SK-N-SH (cell line): ENCODE results near the gene CHST7. TPM values are rescaled to one million over a fixed set of nuclear protein-coding genes. Genes with fewer than 3 reads are reported as not detected.

Experiments used
- CTCF ChIA-PET: fragments of 300-600, 350-600 bp; formaldehyde crosslinking; extraction: SDS; loops from one replicate; lab custom pipeline; 2021; lab: Yijun Ruan, JAX
- POLR2A ChIA-PET: fragments of 350-600 bp; sonication (Branson Sonifier 250); formaldehyde crosslinking; extraction: SDS; loops from one replicate; lab custom pipeline; 2020; ENCODE audit warnings: antibody characterized with exemption, inconsistent platforms; lab: Yijun Ruan, JAX
- DNase-seq: peaks from one replicate; pipeline ENCODE4 v3.0.0; 2012
- H2AFZ ChIP-seq: fragments of 200-600 bp; sonication (generic); 2 replicates; pipeline ENCODE4 v1.8.1; 2016; ENCODE audit warnings: antibody characterized with exemption, mild to moderate bottlenecking, low read depth
- H3F3A ChIP-seq: fragments of 200-600 bp; sonication (generic); replicated peaks from 2 replicates; pipeline ENCODE3; 2016; ENCODE audit warnings: antibody characterized with exemption, mild to moderate bottlenecking; ENCODE audit not compliant: insufficient read depth
- H3K27ac ChIP-seq, 2 experiments: fragments of 200-500 bp in 1 of 2; fragments of 200-600 bp in 1 of 2; sonication (Bioruptor generic) in 1 of 2; sonication (generic), shearing (Covaris generic) in 1 of 2; 2 replicates each; pipeline versions ENCODE4 v1.5.1 to v1.6.1; 2014 to 2016; ENCODE audit warnings: low read depth in 2 of 2, inconsistent platforms in 1 of 2, low read length in 1 of 2, mild to moderate bottlenecking in 1 of 2, mixed read lengths in 1 of 2
- H3K27me3 ChIP-seq: fragments of 200-600 bp; sonication (generic), shearing (Covaris generic); 2 replicates; pipeline ENCODE4 v1.6.1; 2016; ENCODE audit warnings: mixed run types; ENCODE audit not compliant: insufficient read depth
- H3K36me3 ChIP-seq, 2 experiments: fragments of 200-500 bp in 1 of 2; fragments of 200-600 bp in 1 of 2; sonication (Bioruptor generic) in 1 of 2; sonication (generic) in 1 of 2; replicated peaks in 1 of 2; 2 replicates each; pipeline versions ENCODE3 to v1.5.1; 2014 to 2016; ENCODE audit warnings: low read length in 1 of 2, mild to moderate bottlenecking in 1 of 2; ENCODE audit not compliant: insufficient read depth in 2 of 2, control insufficient read depth in 1 of 2
- H3K4me1 ChIP-seq, 2 experiments: fragments of 200-500 bp in 1 of 2; fragments of 200-600 bp in 1 of 2; sonication (Bioruptor generic) in 1 of 2; sonication (generic), shearing (Covaris generic) in 1 of 2; 2 replicates each; pipeline versions ENCODE4 v1.5.1 to v1.6.1; 2014 to 2016; ENCODE audit warnings: low read depth in 1 of 2, low read length in 1 of 2, mixed run types in 1 of 2; ENCODE audit not compliant: insufficient read depth in 2 of 2, control insufficient read depth in 1 of 2
- H3K4me2 ChIP-seq: fragments of 200-600 bp; sonication (generic), shearing (Covaris generic); 2 replicates; pipeline ENCODE4 v1.6.1; 2017; ENCODE audit warnings: mixed run types
- H3K4me3 ChIP-seq, 2 experiments: fragments of 200-500 bp in 1 of 2; fragments of 200-600 bp in 1 of 2; sonication (Bioruptor generic) in 1 of 2; sonication (generic), shearing (Covaris generic) in 1 of 2; 2 replicates each; pipeline versions ENCODE4 v1.5.1 to v1.8.1; 2014 to 2016; ENCODE audit warnings: low read depth in 2 of 2, inconsistent platforms in 1 of 2, low read length in 1 of 2, mild to moderate bottlenecking in 1 of 2, mixed read lengths in 1 of 2, moderate library complexity in 1 of 2
- H3K79me2 ChIP-seq: fragments of 200-600 bp; sonication (generic); 2 replicates; pipeline ENCODE4 v1.8.1; 2017; ENCODE audit warnings: mild to moderate bottlenecking; ENCODE audit not compliant: insufficient read depth
- H3K9ac ChIP-seq: fragments of 200-600 bp; sonication (generic); 2 replicates; pipeline ENCODE4 v1.6.1; 2017; ENCODE audit warnings: mixed run types
- H3K9me2 ChIP-seq: fragments of 200-600 bp; sonication (generic); 2 replicates; pipeline ENCODE4 v1.6.1; 2017; ENCODE audit warnings: mixed run types
- H3K9me3 ChIP-seq: fragments of 200-600 bp; sonication (generic); 2 replicates; pipeline ENCODE4 v1.6.1; 2017; ENCODE audit warnings: mixed run types, mild to moderate bottlenecking, moderate library complexity
- H4K20me1 ChIP-seq: fragments of 200-600 bp; sonication (generic); 2 replicates; pipeline ENCODE4 v1.6.1; 2017; ENCODE audit warnings: mild to moderate bottlenecking, mixed run types; ENCODE audit not compliant: insufficient read depth
- CHD2 ChIP-seq: fragments of 150-350 bp; IDR thresholded peaks from 2 replicates; pipeline ENCODE4 v1.6.1; 2018; ENCODE audit warnings: low read length; ENCODE audit not compliant: partially characterized antibody
- ELF1 ChIP-seq: IDR thresholded peaks from 2 replicates; pipeline ENCODE4 v1.4.0; 2012
- EP300 ChIP-seq, 2 experiments: IDR thresholded peaks; 2 replicates each; pipeline versions ENCODE4 v1.4.0 to v1.6.1; 2012; ENCODE audit warnings: borderline replicate concordance in 1 of 2, low read depth in 1 of 2, low read length in 1 of 2
- FOXJ3 ChIP-seq: sonication (generic); formaldehyde crosslinking; IDR thresholded peaks from 2 replicates; pipeline ENCODE4 v1.5.1; 2020; ENCODE audit warnings: mild to moderate bottlenecking, missing genetic modification reagents
- IRF3 ChIP-seq: fragments of 150-350 bp; IDR thresholded peaks from 2 replicates; pipeline ENCODE4 v1.6.1; 2016; ENCODE audit warnings: mild to moderate bottlenecking, low read depth, low read length
- JUND ChIP-seq: IDR thresholded peaks from 2 replicates; pipeline ENCODE4 v1.4.0; 2012
- POLR2AphosphoS5 ChIP-seq: IDR thresholded peaks from 2 replicates; pipeline ENCODE4 v1.6.1; 2012; ENCODE audit warnings: low read depth, low read length
- REST ChIP-seq: IDR thresholded peaks from 2 replicates; pipeline ENCODE4 v1.6.1; 2012; ENCODE audit warnings: mild to moderate bottlenecking, low read depth, low read length, moderate library complexity
- RXRA ChIP-seq: IDR thresholded peaks from 2 replicates; pipeline ENCODE4 v1.4.0; 2012; ENCODE audit warnings: low read depth, mild to moderate bottlenecking, borderline replicate concordance
- SIN3A ChIP-seq: IDR thresholded peaks from 2 replicates; pipeline ENCODE4 v1.6.1; 2012; ENCODE audit warnings: low read depth, mild to moderate bottlenecking, low read length, moderate library complexity, borderline replicate concordance
- SMC3 ChIP-seq: IDR thresholded peaks from 2 replicates; pipeline ENCODE4 v1.6.1; 2012; ENCODE audit warnings: low read depth, low read length, improper control_type of control experiment
- TAF1 ChIP-seq: IDR thresholded peaks from 2 replicates; pipeline ENCODE4 v1.6.1; 2012; ENCODE audit warnings: low read depth, mild to moderate bottlenecking, low read length, moderate library complexity, borderline replicate concordance
- TCF12 ChIP-seq: IDR thresholded peaks from 2 replicates; pipeline ENCODE4 v1.4.0; 2012
- WGBS: methylation state at CpG from one replicate; pipeline ENCODE4 v1.1.6; 2017; ENCODE audit warnings: low lambda C conversion rate; 5-methylcytosine and 5-hydroxymethylcytosine counted together
- polyA plus RNA-seq, 3 experiments: library from polyadenylated mRNA; depleted of rRNA; stranded (reverse); fragments of >200 nt; gene quantifications; 2 replicates each; pipeline ENCODE4 v1.2.3, GENCODE V29; 2012
- TF ChIP-seq, protein P1 (sequence below): IDR thresholded peaks from 2 replicates; pipeline ENCODE4; 2012
- TF ChIP-seq, protein P2 (sequence below): IDR thresholded peaks from 2 replicates; pipeline ENCODE4 v1.4.0; 2012; ENCODE audit warnings: low read depth, borderline replicate concordance
- TF ChIP-seq, protein P3 (sequence below): fragments of 150-350 bp; IDR thresholded peaks from 2 replicates; pipeline ENCODE4 v1.6.1; 2017; ENCODE audit warnings: antibody characterized with exemption, low read length, low read depth, borderline replicate concordance

The CHST7 gene
- polyA plus RNA-seq, 1 of the 3 experiments (the other 2 are of a cell fraction), result 6.2 TPM

DNA sequence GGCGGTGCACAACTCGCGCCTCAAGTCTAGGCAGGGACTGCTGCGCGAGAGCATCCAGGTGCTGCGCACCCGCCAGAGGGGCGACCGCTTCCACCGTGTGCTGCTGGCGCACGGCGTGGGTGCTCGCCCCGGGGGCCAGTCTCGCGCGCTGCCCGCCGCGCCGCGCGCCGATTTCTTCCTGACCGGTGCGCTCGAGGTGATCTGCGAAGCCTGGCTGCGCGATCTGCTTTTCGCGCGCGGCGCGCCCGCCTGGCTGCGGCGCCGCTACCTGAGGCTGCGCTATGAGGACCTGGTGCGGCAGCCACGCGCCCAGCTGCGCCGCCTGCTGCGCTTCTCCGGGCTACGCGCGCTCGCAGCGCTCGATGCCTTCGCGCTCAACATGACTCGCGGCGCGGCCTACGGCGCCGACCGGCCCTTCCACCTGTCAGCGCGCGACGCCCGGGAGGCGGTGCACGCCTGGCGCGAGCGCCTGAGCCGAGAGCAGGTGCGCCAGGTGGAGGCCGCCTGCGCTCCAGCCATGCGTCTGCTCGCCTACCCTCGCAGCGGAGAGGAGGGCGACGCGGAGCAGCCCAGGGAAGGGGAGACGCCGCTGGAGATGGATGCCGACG lies 1.3 kb downstream of the CHST7 start:
- H3K36me3 ChIP-seq, result peaks cover 0 to 3% of the 10 kb centered on the region in 2 experiments
- 0 out of 2 replicates have a peak overlapping the region, but pooled peaks have one; percentile 35 for H2AFZ ChIP-seq
- H4K20me1 ChIP-seq, result no peaks in the 10 kb centered on the region
- H3K9ac ChIP-seq, result no peak overlapping the region; the same call in 1 of the 2 replicates
- DNase-seq, result peak; percentile 41
- no peaks in the 10 kb centered on the region for H3K9me3 ChIP-seq
- peaks cover 8% of the 10 kb centered on the region for H3K27me3 ChIP-seq
- no peaks in the 10 kb centered on the region for H3K9me2 ChIP-seq
- ChIA-PET CTCF (interaction anchor here (1.1 kb wide), 1 partner anchor 67 kb away, joined by 3 read pairs; no protein-coding TSS in a partner anchor), POLR2A (no interaction called here)
- TF ChIP-seq, protein P1, sequence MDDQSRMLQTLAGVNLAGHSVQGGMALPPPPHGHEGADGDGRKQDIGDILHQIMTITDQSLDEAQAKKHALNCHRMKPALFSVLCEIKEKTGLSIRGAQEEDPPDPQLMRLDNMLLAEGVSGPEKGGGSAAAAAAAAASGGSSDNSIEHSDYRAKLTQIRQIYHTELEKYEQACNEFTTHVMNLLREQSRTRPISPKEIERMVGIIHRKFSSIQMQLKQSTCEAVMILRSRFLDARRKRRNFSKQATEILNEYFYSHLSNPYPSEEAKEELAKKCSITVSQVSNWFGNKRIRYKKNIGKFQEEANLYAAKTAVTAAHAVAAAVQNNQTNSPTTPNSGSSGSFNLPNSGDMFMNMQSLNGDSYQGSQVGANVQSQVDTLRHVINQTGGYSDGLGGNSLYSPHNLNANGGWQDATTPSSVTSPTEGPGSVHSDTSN, result no peak
- no peak for TF ChIP-seq SIN3A
- TF ChIP-seq, protein P2, sequence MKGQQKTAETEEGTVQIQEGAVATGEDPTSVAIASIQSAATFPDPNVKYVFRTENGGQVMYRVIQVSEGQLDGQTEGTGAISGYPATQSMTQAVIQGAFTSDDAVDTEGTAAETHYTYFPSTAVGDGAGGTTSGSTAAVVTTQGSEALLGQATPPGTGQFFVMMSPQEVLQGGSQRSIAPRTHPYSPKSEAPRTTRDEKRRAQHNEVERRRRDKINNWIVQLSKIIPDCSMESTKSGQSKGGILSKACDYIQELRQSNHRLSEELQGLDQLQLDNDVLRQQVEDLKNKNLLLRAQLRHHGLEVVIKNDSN, result no peak
- no peak for TF ChIP-seq JUND
- peak overlapping the region; percentile 82 for H3K4me2 ChIP-seq
- H3K4me1 ChIP-seq, result peaks cover 0 to 2% of the 10 kb centered on the region in 2 experiments; a peak in 1 of 4 replicates
- peak overlapping the region; percentile 56 to 58 for H3K4me3 ChIP-seq
- no peak overlapping the region for H3K27ac ChIP-seq
- WGBS, result 62% methylated on average over 33 of the region's 90 CpGs
- H3K79me2 ChIP-seq, result peaks cover 16% of the 10 kb centered on the region; the same call in 1 of the 2 replicates
- H3F3A ChIP-seq, result peaks cover 4% of the 10 kb centered on the region

GRCh38 chrX:46575586-46575985 lies 2.0 kb downstream of the CHST7 start:
- H3K9me2 ChIP-seq, result no peaks in the 10 kb centered on the region
- CTCF ChIA-PET, result interaction anchor here (1.0 kb wide), 1 partner anchor 66 kb away, joined by 3 read pairs; no protein-coding TSS in a partner anchor
- H3F3A ChIP-seq, result peaks cover 4% of the 10 kb centered on the region
- peaks cover 0 to 2% of the 10 kb centered on the region in 2 experiments; a peak in 1 of 4 replicates for H3K4me1 ChIP-seq
- POLR2A ChIA-PET, result no interaction called here
- H3K27ac ChIP-seq, result no peak overlapping the region
- TF ChIP-seq RXRA (no peak), TCF12 (no peak), ELF1 (no peak), JUND (no peak), SIN3A (no peak), CHD2 (no peak), FOXJ3 (no peak), IRF3 (no peak), REST (no peak), TAF1 (no peak), SMC3 (no peak), EP300 (IDR thresholded peaks at IDR 0.05; ENCODE audit: borderline replicate concordance in 1 of 2, low read depth in 1 of 2, low read length in 1 of 2) (no peak), POLR2AphosphoS5 (no peak)
- TF ChIP-seq, protein P3, sequence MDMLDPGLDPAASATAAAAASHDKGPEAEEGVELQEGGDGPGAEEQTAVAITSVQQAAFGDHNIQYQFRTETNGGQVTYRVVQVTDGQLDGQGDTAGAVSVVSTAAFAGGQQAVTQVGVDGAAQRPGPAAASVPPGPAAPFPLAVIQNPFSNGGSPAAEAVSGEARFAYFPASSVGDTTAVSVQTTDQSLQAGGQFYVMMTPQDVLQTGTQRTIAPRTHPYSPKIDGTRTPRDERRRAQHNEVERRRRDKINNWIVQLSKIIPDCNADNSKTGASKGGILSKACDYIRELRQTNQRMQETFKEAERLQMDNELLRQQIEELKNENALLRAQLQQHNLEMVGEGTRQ, result no peak
- TF ChIP-seq, protein P2, result no peak
- TF ChIP-seq, all 33 proteins: peak for 0
- H2AFZ ChIP-seq, result no peak overlapping the region
- H3K79me2 ChIP-seq, result peaks cover 23% of the 10 kb centered on the region; the same call in 1 of the 2 replicates
- H3K9ac ChIP-seq, result no peak overlapping the region
- H3K27me3 ChIP-seq, result peaks cover 8% of the 10 kb centered on the region
- peak overlapping the region; percentile 56 to 58 for H3K4me3 ChIP-seq
- H4K20me1 ChIP-seq, result no peaks in the 10 kb centered on the region
- WGBS, result 71% methylated on average over 6 of the region's 6 CpGs
- no peaks in the 10 kb centered on the region for H3K9me3 ChIP-seq
- peaks cover 0 to 3% of the 10 kb centered on the region in 2 experiments for H3K36me3 ChIP-seq
- H3K4me2 ChIP-seq, result peak overlapping the region; percentile 82
- DNase-seq, result no peak
